DND-41 (cell line): ENCODE results near the gene SUZ12.
"Not testable (repeated sequence)": the region's sequence is repeated elsewhere in the genome, so short reads cannot be mapped to it uniquely, and the experiment has no call there.

ENCODE experiments used
- CTCF ChIP-seq: IDR thresholded peaks from 2 replicates; pipeline ENCODE4 v1.5.1; 2012; ENCODE audit warnings: borderline replicate concordance, low read length, moderate library complexity, mild to moderate bottlenecking; ENCODE audit not compliant: poor library complexity, severe bottlenecking; ENCODE audit errors: extremely low read depth
- EZH2 ChIP-seq: IDR thresholded peaks from 3 replicates; pipeline ENCODE4 v1.6.1; 2012; ENCODE audit warnings: borderline replicate concordance, low read depth, mild to moderate bottlenecking, moderate library complexity, low read length, inconsistent platforms; ENCODE audit not compliant: severe bottlenecking

GRCh38 chr17:31917721-31918120 is 19.1 kb upstream of the SUZ12 start:
- not testable (repeated sequence) for TF ChIP-seq EZH2, CTCF
